Mesodermal cell (in vitro differentiated cells): ENCODE measurements around the gene HECW1.

Experiments
- H3K27ac ChIP-seq: 2 replicates; pipeline ENCODE4 v1.7.0; 2013; ENCODE audit warnings: mild to moderate bottlenecking, low read depth, low read length, moderate library complexity; ENCODE audit not compliant: severe bottlenecking
- H3K36me3 ChIP-seq: 2 replicates; pipeline ENCODE4 v1.7.1; 2013; ENCODE audit warnings: mild to moderate bottlenecking, low read length, moderate library complexity; ENCODE audit not compliant: control insufficient read depth, insufficient read depth
- H3K4me1 ChIP-seq: one replicate; pipeline ENCODE4 v1.7.1; 2013; ENCODE audit warnings: mild to moderate bottlenecking, low read length; ENCODE audit not compliant: insufficient read depth, control insufficient read depth, poor library complexity, severe bottlenecking
- H3K4me3 ChIP-seq: 2 replicates; pipeline ENCODE4 v1.7.0; 2013; ENCODE audit warnings: low read length, control low read depth, mild to moderate bottlenecking; ENCODE audit not compliant: insufficient read depth, poor library complexity, severe bottlenecking; ENCODE audit errors: extremely low read depth
- H3K9me3 ChIP-seq: 2 replicates; pipeline ENCODE4 v1.7.1; 2013; ENCODE audit warnings: mild to moderate bottlenecking, low read length, moderate library complexity; ENCODE audit not compliant: control insufficient read depth
- WGBS, 2 experiments: methylation state at CpG; one replicate each; pipeline ENCODE4 v1.1.5; 2013; ENCODE audit warnings: missing lambda C conversion rate in 2 of 2; ENCODE audit not compliant: insufficient coverage in 2 of 2; 5-methylcytosine and 5-hydroxymethylcytosine counted together

HECW1 gene

GRCh38 chr7:43362652-43363034, 250.2 kb downstream of the HECW1 start:
- Histone ChIP-seq H3K27ac (no peak overlapping the region), H3K9me3 (no peaks in the 10 kb centered on the region), H3K4me3 (no peak overlapping the region), H3K4me1 (no peaks in the 10 kb centered on the region), H3K36me3 (no peaks in the 10 kb centered on the region)
- WGBS, 2 experiments, result 91 to 100% methylated on average over 1 to 2 of the region's 2 CpGs

GRCh38 chr7:43363035-43363791, 250.8 kb downstream of the HECW1 start:
- Histone ChIP-seq H3K36me3 (no peaks in the 10 kb centered on the region), H3K4me3 (no peak overlapping the region), H3K4me1 (no peaks in the 10 kb centered on the region), H3K9me3 (no peaks in the 10 kb centered on the region), H3K27ac (no peak overlapping the region)
- 82 to 84% methylated on average over 6 of the region's 6 CpGs for WGBS, 2 experiments

GRCh38 chr7:43364391-43364790, 251.9 kb downstream of the HECW1 start:
- no peak overlapping the region for H3K27ac ChIP-seq
- no peaks in the 10 kb centered on the region for H3K9me3 ChIP-seq
- H3K36me3 ChIP-seq, result no peaks in the 10 kb centered on the region
- H3K4me1 ChIP-seq, result no peaks in the 10 kb centered on the region
- no peak overlapping the region for H3K4me3 ChIP-seq
- WGBS, 2 experiments, result 83 to 95% methylated on average over 1 to 3 of the region's 7 CpGs

DNA sequence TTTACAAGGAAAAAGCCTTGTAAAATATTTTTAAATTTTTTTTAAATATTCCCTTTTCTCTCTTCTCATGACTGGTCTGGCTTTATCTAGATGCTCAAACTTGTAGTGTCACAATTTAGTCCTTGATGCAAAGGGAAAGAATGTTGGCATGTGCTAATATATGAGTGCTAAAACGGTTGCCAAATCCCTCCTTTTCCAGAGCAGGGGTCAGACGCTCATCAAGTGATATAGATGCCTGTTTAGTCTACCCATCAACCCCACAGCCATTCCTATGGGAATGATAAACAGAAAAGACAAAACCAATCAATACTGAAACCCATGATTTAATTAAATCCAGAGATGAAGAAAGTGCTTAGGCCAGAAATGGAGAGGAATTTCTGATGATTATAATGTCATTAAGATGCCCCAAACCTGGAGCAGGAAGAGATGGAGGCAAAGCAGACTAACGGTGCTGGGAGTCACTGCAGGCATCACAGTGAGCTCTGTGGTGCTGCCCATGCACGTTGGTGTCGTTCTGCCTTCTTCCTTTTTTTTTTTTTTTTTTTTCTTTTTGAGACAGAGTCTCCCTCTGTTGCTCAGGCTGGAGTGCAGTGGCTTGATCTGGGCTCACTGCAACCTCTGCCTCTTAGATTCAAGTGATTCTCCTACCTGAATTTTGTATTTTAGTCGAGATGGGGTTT, 260.4 kb downstream of the HECW1 start:
- Histone ChIP-seq H3K4me1 (no peaks in the 10 kb centered on the region), H3K9me3 (no peaks in the 10 kb centered on the region), H3K27ac (no peak overlapping the region), H3K36me3 (no peaks in the 10 kb centered on the region), H3K4me3 (no peak overlapping the region)
- WGBS, 2 experiments, result 36 to 92% methylated on average over 2 to 4 of the region's 6 CpGs

DNA sequence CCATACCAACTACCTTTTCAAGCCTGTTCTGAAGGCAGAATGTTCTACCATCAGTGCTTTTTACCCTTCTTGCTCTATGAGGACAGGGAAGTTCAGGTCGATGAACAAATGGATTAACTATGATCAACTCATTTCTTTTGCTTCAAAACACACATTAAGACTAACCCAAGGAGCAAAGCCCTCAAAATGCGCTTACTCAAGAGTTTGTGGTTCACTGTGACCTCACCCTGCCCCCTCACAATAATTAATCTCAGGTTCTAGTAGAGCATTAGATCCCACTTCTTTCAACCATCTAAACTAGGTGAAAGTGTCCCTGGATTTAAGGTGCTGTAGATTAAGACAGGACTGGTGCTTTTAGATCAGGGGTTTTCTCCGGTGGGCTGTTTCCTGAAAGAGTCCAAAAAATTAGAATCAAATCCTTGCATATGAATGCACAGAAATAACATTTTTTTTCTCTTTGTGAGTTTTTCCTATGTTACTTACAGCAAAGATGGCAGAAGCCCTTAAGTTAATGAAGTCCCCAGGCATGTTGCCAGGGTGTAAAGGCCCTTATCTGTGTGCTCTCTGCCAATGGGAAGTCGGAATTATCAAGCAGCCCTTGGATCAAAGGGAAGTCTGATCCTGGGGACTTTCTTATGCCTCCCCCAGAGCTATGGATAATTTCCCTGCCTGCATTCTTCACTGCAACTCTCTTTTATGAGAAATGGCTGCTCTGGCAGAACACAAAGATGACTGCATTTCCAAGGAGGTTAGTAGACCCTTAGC, 264.9 kb downstream of the HECW1 start:
- Histone ChIP-seq H3K36me3 (no peaks in the 10 kb centered on the region), H3K4me1 (no peaks in the 10 kb centered on the region), H3K4me3 (no peak overlapping the region), H3K27ac (no peak overlapping the region), H3K9me3 (no peaks in the 10 kb centered on the region)
- WGBS, 2 experiments, result 87 to 93% methylated on average over 2 to 4 of the region's 4 CpGs

DNA sequence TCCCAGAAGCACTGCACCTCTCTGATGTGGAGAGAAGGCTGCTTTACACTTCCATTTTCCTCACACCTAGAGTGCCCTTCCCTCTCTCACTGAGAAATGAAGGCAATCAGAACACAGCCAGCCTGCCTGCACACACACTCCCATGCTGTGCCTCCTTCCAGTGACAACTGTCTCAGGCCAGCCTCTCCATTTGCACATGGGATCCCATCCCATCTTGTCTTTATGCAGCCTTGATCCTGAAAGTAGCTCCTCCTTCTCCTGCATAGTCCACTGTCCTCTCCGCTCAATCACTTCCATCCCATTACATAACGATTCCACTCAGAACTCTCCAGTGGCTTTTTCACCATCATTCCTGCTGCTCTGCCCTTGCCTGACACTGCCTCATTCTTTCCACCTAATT, 266.8 kb downstream of the HECW1 start:
- 87 to 95% methylated on average over 2 of the region's 2 CpGs for WGBS, 2 experiments
- H3K27ac ChIP-seq, result no peak overlapping the region
- H3K9me3 ChIP-seq, result no peaks in the 10 kb centered on the region
- no peaks in the 10 kb centered on the region for H3K4me1 ChIP-seq
- no peak overlapping the region for H3K4me3 ChIP-seq
- no peaks in the 10 kb centered on the region for H3K36me3 ChIP-seq

- H3K4me3 ChIP-seq, result no peak overlapping the region
- H3K27ac ChIP-seq, result no peak overlapping the region
- WGBS, 2 experiments, result 89 to 100% methylated on average over 2 to 3 of the region's 8 CpGs
- no peaks in the 10 kb centered on the region for H3K36me3 ChIP-seq
- no peaks in the 10 kb centered on the region for H3K4me1 ChIP-seq
- peaks cover 8% of the 10 kb centered on the region for H3K9me3 ChIP-seq
These were observed 272.3 kb downstream of the HECW1 start for GRCh38 chr7:43384616-43385308.

DNA sequence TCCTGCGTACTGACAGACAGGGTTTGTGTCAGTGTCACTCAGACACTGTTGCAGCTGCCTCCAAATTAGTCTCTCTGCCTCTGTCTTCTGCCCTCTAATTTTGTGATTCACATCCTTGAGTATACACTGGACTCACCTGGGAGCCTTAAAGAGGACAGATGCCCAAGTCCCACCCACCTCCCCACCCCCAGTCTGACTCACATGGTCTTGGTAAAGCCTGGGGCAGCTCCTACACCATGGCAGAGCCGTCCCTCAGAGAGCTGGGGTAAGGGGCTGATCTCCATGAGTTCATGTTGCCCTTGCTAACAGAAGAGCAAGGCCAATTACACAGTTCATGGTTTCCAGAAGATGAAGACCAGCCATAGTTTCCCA, 272.8 kb downstream of the HECW1 start:
- peaks cover 8% of the 10 kb centered on the region for H3K9me3 ChIP-seq
- H3K36me3 ChIP-seq, result no peaks in the 10 kb centered on the region
- no peak overlapping the region for H3K4me3 ChIP-seq
- no peaks in the 10 kb centered on the region for H3K4me1 ChIP-seq
- H3K27ac ChIP-seq, result no peak overlapping the region
- WGBS, 2 experiments, result 60% methylated on average over 1 of the region's 2 CpGs; no CpG with 5 or more reads in 1 of the 2 experiments

DNA sequence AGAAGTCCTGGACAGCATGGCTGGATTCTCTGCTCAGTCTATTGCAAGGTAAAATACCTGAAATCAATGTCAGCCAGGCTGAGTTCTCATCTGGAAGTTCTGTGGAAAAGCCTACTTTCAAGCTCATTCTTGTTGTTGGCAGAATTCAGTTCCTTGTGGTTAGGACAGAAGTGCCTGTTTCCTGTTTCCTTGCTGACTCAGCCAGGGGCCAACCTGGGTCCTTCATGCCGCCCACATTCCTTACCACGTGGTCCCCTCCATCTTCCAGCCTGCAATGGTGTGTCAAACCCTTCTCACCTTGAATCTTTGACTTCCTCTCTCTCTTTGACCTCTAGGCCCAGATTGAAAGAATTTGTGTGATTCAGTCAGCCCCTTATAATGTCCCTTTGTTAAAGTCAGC, 273.4 kb downstream of the HECW1 start:
- Histone ChIP-seq H3K9me3 (peaks cover 8% of the 10 kb centered on the region), H3K27ac (no peak overlapping the region), H3K36me3 (no peaks in the 10 kb centered on the region), H3K4me1 (no peaks in the 10 kb centered on the region), H3K4me3 (no peak overlapping the region)
- WGBS, 2 experiments, result 93% methylated on average over 2 of the region's 2 CpGs

GRCh38 chr7:43387932-43388331, 275.5 kb downstream of the HECW1 start:
- no peak overlapping the region for H3K27ac ChIP-seq
- no peaks in the 10 kb centered on the region for H3K4me1 ChIP-seq
- H3K4me3 ChIP-seq, result no peak overlapping the region
- 100% methylated on average over 1 of the region's 3 CpGs; no CpG with 5 or more reads in 1 of the 2 experiments for WGBS, 2 experiments
- H3K9me3 ChIP-seq, result peaks cover 8% of the 10 kb centered on the region
- H3K36me3 ChIP-seq, result no peaks in the 10 kb centered on the region
